Activated T-cell treated with anti-CD3 and anti-CD28 coated beads, Interleukin-2, amount 50 U/mL, for 1 hour (primary cell): Measurements from ENCODE around the gene COA3.

Source experiments
- DNase-seq: peaks from one replicate; pipeline ENCODE4 v3.0.0-alpha.2; 2020

COA3 gene

DNA sequence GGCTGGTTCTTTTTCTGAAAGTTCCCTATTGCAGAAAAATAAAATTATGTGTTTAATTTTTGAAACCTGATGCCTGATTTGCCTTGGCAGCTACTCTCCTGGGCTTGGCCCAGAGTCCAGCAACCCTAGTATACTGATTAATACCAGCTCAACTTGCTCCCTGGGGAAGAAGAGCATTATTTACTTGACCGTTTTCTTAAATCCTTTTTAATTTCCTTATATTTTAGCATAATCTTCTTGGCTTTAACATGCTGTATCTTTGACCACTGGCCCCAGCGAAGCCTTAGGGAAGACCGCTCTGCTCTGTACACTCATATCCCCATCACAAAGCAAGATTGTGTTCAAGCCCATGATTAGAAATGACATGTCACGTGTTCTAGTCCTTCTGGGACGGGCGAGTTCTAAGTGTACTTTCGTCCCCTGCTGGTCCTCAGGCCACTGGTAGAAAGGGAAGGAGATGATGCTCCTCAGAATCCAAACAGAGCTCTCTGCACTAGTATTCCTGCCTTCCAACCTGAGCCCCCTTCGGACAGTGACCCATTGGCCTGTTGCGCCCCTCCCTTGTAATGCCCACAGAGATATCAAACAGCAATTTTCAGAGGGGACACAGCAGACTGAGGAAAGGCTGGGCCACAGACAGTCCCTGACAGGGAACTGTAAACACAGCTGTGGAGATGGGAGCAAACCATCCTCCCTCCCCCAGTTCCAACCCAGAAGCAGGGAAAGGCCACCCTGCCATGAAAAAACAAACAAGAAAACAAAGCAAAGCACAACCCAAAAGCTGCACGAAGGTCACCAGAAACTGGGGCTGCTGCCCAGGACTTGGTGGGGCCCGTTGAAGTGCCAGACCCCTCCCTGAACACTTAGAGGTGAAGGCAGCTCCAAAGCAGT, 49.4 kb downstream of the COA3 start:
- DNase-seq: no peak

- no peak for DNase-seq
These were observed 50.1 kb downstream of the COA3 start for GRCh38 chr17:42748202-42748907.
